ENCODE data around the gene LRCH3. TPM values are rescaled to one million over a fixed set of nuclear protein-coding genes. Genes with fewer than 3 reads are reported as not detected.
"Not testable (repeated sequence)": the region's sequence is repeated elsewhere in the genome, so short reads cannot be mapped to it uniquely, and the experiment has no call there.

LRCH3 gene
- total RNA-seq, 4 donors from 2014 or later, result 15.0 to 197 (median 23.2) TPM

GRCh38 chr3:197899833-197900478 is 108.9 kb downstream of the LRCH3 start:
- Histone ChIP-seq H3K4me1 (peaks cover 0 to 7% (median 0%) of the 10 kb centered on the region in 3 donors), H3K4me3 (no peak overlapping the region), H3K27me3 (no peaks in the 10 kb centered on the region), H3K9me3 (no peaks in the 10 kb centered on the region), H3K27ac (no peak overlapping the region), H3K36me3 (no peaks in the 10 kb centered on the region)
- TF ChIP-seq CTCF (IDR thresholded peaks at IDR 0.05) (no peak), POLR2A (IDR thresholded peaks at IDR 0.05) (no peak)
- DNase-seq, result no peak
- intact Hi-C loops (cut with DNase I), result no loop called here
- WGBS, 2 donors, result 57 to 92% methylated on average over 8 to 14 of the region's 20 CpGs

- intact Hi-C loops (cut with DNase I), result no loop called here
- no peak for DNase-seq
- WGBS, 2 donors, result 67 to 100% methylated on average over 1 to 2 of the region's 4 CpGs
These were observed 110.6 kb downstream of the LRCH3 start for GRCh38 chr3:197901626-197902025.

GRCh38 chr3:197906023-197906849 is 115.2 kb downstream of the LRCH3 start:
- Histone ChIP-seq H3K9me3 (no peaks in the 10 kb centered on the region), H3K27me3 (no peaks in the 10 kb centered on the region), H3K4me3 (no peak overlapping the region), H3K36me3 (no peaks in the 10 kb centered on the region), H3K4me1 (peaks cover 0 to 14% (median 5%) of the 10 kb centered on the region in 3 donors), H3K27ac (peak overlapping the region in 1 of 4 donors; percentile 26)
- DNase-seq, result peak; percentile 14
- WGBS, 2 donors, result 10 to 11% methylated on average over 16 to 17 of the region's 17 CpGs
- TF ChIP-seq CTCF (IDR thresholded peaks at IDR 0.05) (peak; percentile 73 to 90 (median 82)), POLR2A (IDR thresholded peaks at IDR 0.05) (no peak)
- intact Hi-C loops (cut with DNase I), result no loop called here

More at GRCh38 chr3:197901626-197902025, 110.6 kb downstream of the LRCH3 start:
- no peak for TF ChIP-seq CTCF (IDR thresholded peaks at IDR 0.05)
- TF ChIP-seq POLR2A (IDR thresholded peaks at IDR 0.05), result no peak
- H3K27ac ChIP-seq, result no peak overlapping the region
- H3K36me3 ChIP-seq, result no peaks in the 10 kb centered on the region
- no peaks in the 10 kb centered on the region for H3K27me3 ChIP-seq
- no peaks in the 10 kb centered on the region for H3K9me3 ChIP-seq
- peaks cover 0 to 20% (median 5%) of the 10 kb centered on the region in 3 donors for H3K4me1 ChIP-seq
- H3K4me3 ChIP-seq, result no peak overlapping the region

GRCh38 chr3:197906850-197907187 is 115.8 kb downstream of the LRCH3 start:
- H3K4me1 ChIP-seq, result peaks cover 0 to 14% (median 5%) of the 10 kb centered on the region in 3 donors
- intact Hi-C loops (cut with DNase I), result no loop called here
- no peak for DNase-seq
- no peaks in the 10 kb centered on the region for H3K9me3 ChIP-seq
- H3K36me3 ChIP-seq, result no peaks in the 10 kb centered on the region
- H3K4me3 ChIP-seq, result no peak overlapping the region
- 56 to 62% methylated on average over 3 of the region's 3 CpGs for WGBS, 2 donors
- H3K27me3 ChIP-seq, result no peaks in the 10 kb centered on the region
- TF ChIP-seq POLR2A (IDR thresholded peaks at IDR 0.05) (no peak), CTCF (IDR thresholded peaks at IDR 0.05) (no peak)
- H3K27ac ChIP-seq, result peak overlapping the region in 1 of 4 donors; percentile 26

- no peak for DNase-seq
- Histone ChIP-seq H3K27me3 (no peaks in the 10 kb centered on the region), H3K4me1 (peaks cover 0 to 14% (median 5%) of the 10 kb centered on the region in 3 donors), H3K9me3 (no peaks in the 10 kb centered on the region), H3K27ac (peak overlapping the region in 1 of 4 donors; percentile 26), H3K36me3 (no peaks in the 10 kb centered on the region), H3K4me3 (no peak overlapping the region)
- intact Hi-C loops (cut with DNase I), result no loop called here
- 69 to 83% methylated on average over 2 of the region's 2 CpGs for WGBS, 2 donors
- TF ChIP-seq POLR2A (IDR thresholded peaks at IDR 0.05), result no peak
- TF ChIP-seq CTCF (IDR thresholded peaks at IDR 0.05), result no peak
These were observed 116.1 kb downstream of the LRCH3 start for GRCh38 chr3:197907196-197907595.

GRCh38 chr3:197908550-197908949 is 117.5 kb downstream of the LRCH3 start:
- intact Hi-C loops (cut with DNase I); H3K27me3 ChIP-seq; H3K36me3 ChIP-seq; DNase-seq; H3K9me3 ChIP-seq; H3K27ac ChIP-seq; H3K4me3 ChIP-seq: not testable (repeated sequence)
- peaks cover 0 to 14% (median 5%) of the 10 kb centered on the region in 3 donors for H3K4me1 ChIP-seq
- 75 to 86% methylated on average over 1 to 2 of the region's 2 CpGs for WGBS, 2 donors
